Panc1 (cell line): Measurements from ENCODE around the gene IDUA. TPM values are rescaled to one million over a fixed set of nuclear protein-coding genes. Genes with fewer than 3 reads are reported as not detected.

Experiments
- ATAC-seq: fragments of 200-7000 bp; cut with Tn5 transposase; 2 replicates; pipeline ENCODE4 v1.9.1; 2020; ENCODE audit warnings: mild to moderate bottlenecking, moderate library complexity
- BruUV-seq: library from RNA; stranded (reverse); fragments of 400-500 nt; replicated peaks from 2 replicates; lab custom pipeline; 2021; lab: Mats Ljungman, UMichigan
- CTCF ChIA-PET: fragments of 300-600 bp; sonication (Branson Sonifier 250); formaldehyde crosslinking; loops from one replicate; lab custom pipeline; 2022; ENCODE audit warnings: antibody characterized with exemption; lab: Charles Lee
- POLR2A ChIA-PET: fragments of 300-600 bp; sonication (Branson Sonifier 250); formaldehyde crosslinking; loops from one replicate; lab custom pipeline; 2022; ENCODE audit warnings: antibody characterized with exemption; lab: Charles Lee
- DNase-seq: peaks from one replicate; pipeline ENCODE4 v3.0.0-alpha.2; 2010; ENCODE audit warnings: low read depth, low spot score
- H3K27ac ChIP-seq: 2 replicates; pipeline ENCODE4 v1.5.1; 2011; ENCODE audit warnings: mild to moderate bottlenecking, low read length, inconsistent platforms
- H3K27me3 ChIP-seq: fragments of 200-500 bp; sonication (Bioruptor generic); 2 replicates; pipeline ENCODE4 v1.6.0; 2014; ENCODE audit warnings: low read length, inconsistent platforms; ENCODE audit not compliant: control insufficient read depth, insufficient read depth
- H3K36me3 ChIP-seq: fragments of 200-500 bp; sonication (Bioruptor generic); 2 replicates; pipeline ENCODE4 v1.5.1; 2014; ENCODE audit warnings: inconsistent platforms, mild to moderate bottlenecking, low read length, moderate library complexity; ENCODE audit not compliant: control insufficient read depth, insufficient read depth
- H3K4me1 ChIP-seq: 2 replicates; pipeline ENCODE4 v1.5.1; 2011; ENCODE audit warnings: inconsistent platforms, mild to moderate bottlenecking, low read length, moderate library complexity; ENCODE audit not compliant: control insufficient read depth, insufficient read depth
- H3K4me3 ChIP-seq, 2 experiments: 2 replicates each; pipeline ENCODE4 v1.5.1; 2011 to 2012; ENCODE audit warnings: low read depth in 2 of 2, low read length in 2 of 2, mild to moderate bottlenecking in 2 of 2, inconsistent platforms in 1 of 2, moderate library complexity in 1 of 2
- H3K9me3 ChIP-seq: fragments of 200-500 bp; sonication (Bioruptor generic); 2 replicates; pipeline ENCODE4 v1.5.1; 2014; ENCODE audit warnings: low read depth, mild to moderate bottlenecking, inconsistent platforms, low read length, moderate library complexity; ENCODE audit not compliant: control insufficient read depth, insufficient read depth
- CTCF ChIP-seq: fragments of 450-650 bp; IDR thresholded peaks from 2 replicates; pipeline ENCODE4 v1.5.1; 2017; ENCODE audit warnings: mild to moderate bottlenecking
- POLR2AphosphoS5 ChIP-seq: IDR thresholded peaks from 2 replicates; pipeline ENCODE4 v1.6.1; 2012; ENCODE audit warnings: mild to moderate bottlenecking, low read depth, low read length, moderate library complexity
- REST ChIP-seq, 2 experiments: IDR thresholded peaks; 2 replicates each; pipeline ENCODE4 v1.6.1; 2011 to 2012; ENCODE audit warnings: low read depth in 2 of 2, control low read depth in 1 of 2, low read length in 1 of 2, mild to moderate bottlenecking in 1 of 2, moderate library complexity in 1 of 2; ENCODE audit not compliant: insufficient read depth in 1 of 2
- SIN3A ChIP-seq: IDR thresholded peaks from 2 replicates; pipeline ENCODE4 v1.6.1; 2012; ENCODE audit warnings: low read depth, mild to moderate bottlenecking, low read length, moderate library complexity, borderline replicate concordance; ENCODE audit not compliant: insufficient read depth
- TCF7L2 ChIP-seq: IDR thresholded peaks from 2 replicates; pipeline ENCODE4 v1.6.1; 2011; ENCODE audit warnings: mild to moderate bottlenecking, low read depth, low read length, inconsistent platforms
- in situ Hi-C: cut with HindIII; loops from 2 replicates; pipeline ENCODE4 v1.10.0; 2016; ENCODE audit warnings: low sequenced_read_pairs, low pct_unique_long_range_greater_than_20kb
- intact Hi-C: fragments of 100-400 bp; cut with micrococcal nuclease; formaldehyde crosslinking; loops from one replicate; pipeline ENCODE4 v1.10.0; 2022; ENCODE audit not compliant: unreplicated experiment
- total RNA-seq: library from RNA; stranded (reverse); gene quantifications from one replicate; pipeline ENCODE4 v1.2.1, GENCODE V29; 2021; ENCODE audit not compliant: unreplicated experiment

Gene IDUA
- total RNA-seq, 1 experiment from 2014 or later: 30.6 TPM

- Histone ChIP-seq H3K27me3 (no peaks in the 10 kb centered on the region), H3K27ac (no peak overlapping the region), H3K9me3 (no peaks in the 10 kb centered on the region), H3K4me3 (no peak overlapping the region), H3K4me1 (peaks cover 26% of the 10 kb centered on the region), H3K36me3 (no peaks in the 10 kb centered on the region)
- in situ Hi-C loops (no loop called here), intact Hi-C loops (no loop called here)
- ATAC-seq (no peak), DNase-seq (no peak)
- BruUV-seq: no TSS peak
- TF ChIP-seq POLR2AphosphoS5 (no peak), SIN3A (no peak), CTCF (no peak), REST (IDR thresholded peaks at IDR 0.05; ENCODE audit: insufficient read depth in 1 of 2, low read depth in 2 of 2, low read length in 1 of 2) (no peak), TCF7L2 (no peak)
- POLR2A ChIA-PET: no interaction called here
- CTCF ChIA-PET: no interaction called here
These were observed 62.1 kb downstream of the IDUA start for GRCh38 chr4:1048773-1049590.

- Histone ChIP-seq H3K36me3 (no peaks in the 10 kb centered on the region), H3K27me3 (no peaks in the 10 kb centered on the region), H3K27ac (no peak overlapping the region), H3K9me3 (no peaks in the 10 kb centered on the region), H3K4me1 (peaks cover 20% of the 10 kb centered on the region), H3K4me3 (no peak overlapping the region)
- CTCF ChIA-PET: no interaction called here
- in situ Hi-C loops: no loop called here
- POLR2A ChIA-PET: no interaction called here
- no peak for DNase-seq
- intact Hi-C loops: no loop called here
- TF ChIP-seq TCF7L2: no peak
- TF ChIP-seq POLR2AphosphoS5: no peak
- no peak for ATAC-seq
- no TSS peak for BruUV-seq
These were observed 62.7 kb downstream of the IDUA start for GRCh38 chr4:1049591-1049905.

GRCh38 chr4:1050486-1051213 is 63.8 kb downstream of the IDUA start:
- no peak overlapping the region for H3K27ac ChIP-seq
- H3K36me3 ChIP-seq: no peaks in the 10 kb centered on the region
- ATAC-seq (no peak), DNase-seq (no peak)
- in situ Hi-C loops: no loop called here
- ChIA-PET CTCF (interaction anchor here (1.1 kb wide), 1 partner anchor 106 kb away, joined by 4 read pairs; no protein-coding TSS in a partner anchor), POLR2A (no interaction called here)
- H3K4me3 ChIP-seq: no peak overlapping the region
- TF ChIP-seq SIN3A (no peak), REST (IDR thresholded peaks at IDR 0.05; ENCODE audit: insufficient read depth in 1 of 2, low read depth in 2 of 2, low read length in 1 of 2) (no peak), CTCF (no peak), TCF7L2 (no peak), POLR2AphosphoS5 (no peak)
- no TSS peak for BruUV-seq
- H3K9me3 ChIP-seq: no peaks in the 10 kb centered on the region
- intact Hi-C loops: no loop called here
- H3K27me3 ChIP-seq: no peaks in the 10 kb centered on the region
- H3K4me1 ChIP-seq: peaks cover 9% of the 10 kb centered on the region
